Measurements from ENCODE around the gene MAPT. TPM values are rescaled to one million over a fixed set of nuclear protein-coding genes. Genes with fewer than 3 reads are reported as not detected.
"Not testable (repeated sequence)": the region's sequence is repeated elsewhere in the genome, so short reads cannot be mapped to it uniquely, and the experiment has no call there.

Gene MAPT
- total and polyA plus RNA-seq, 9 donors, result 3.8 to 8.8 (median 5.8) TPM

DNA sequence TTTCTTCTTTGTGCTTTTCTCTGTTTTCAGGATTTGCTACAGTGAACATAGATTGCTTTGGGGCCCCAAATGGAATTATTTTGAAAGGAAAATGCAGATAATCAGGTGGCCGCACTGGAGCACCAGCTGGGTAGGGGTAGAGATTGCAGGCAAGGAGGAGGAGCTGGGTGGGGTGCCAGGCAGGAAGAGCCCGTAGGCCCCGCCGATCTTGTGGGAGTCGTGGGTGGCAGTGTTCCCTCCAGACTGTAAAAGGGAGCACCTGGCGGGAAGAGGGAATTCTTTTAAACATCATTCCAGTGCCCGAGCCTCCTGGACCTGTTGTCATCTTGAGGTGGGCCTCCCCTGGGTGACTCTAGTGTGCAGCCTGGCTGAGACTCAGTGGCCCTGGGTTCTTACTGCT is 105.9 kb downstream of the MAPT start:
- Histone ChIP-seq H3K9me3 (replicated peaks; ENCODE audit: control insufficient read depth, low read depth, low read length) (no peaks in the 10 kb centered on the region), H3K36me3 (ENCODE audit: control insufficient read depth, insufficient read depth, low read length) (no peaks in the 10 kb centered on the region), H3K4me3 (ENCODE audit: low read length) (no peak overlapping the region), H3K27me3 (ENCODE audit: control insufficient read depth, insufficient read depth, low read length) (no peaks in the 10 kb centered on the region), H3K4me1 (ENCODE audit: control insufficient read depth, insufficient read depth, low read length) (peaks cover 27% of the 10 kb centered on the region), H3K27ac (ENCODE audit: low read length) (no peak overlapping the region)
- WGBS (ENCODE audit: insufficient coverage), result 52% methylated on average over 5 of the region's 7 CpGs
- no peak for DNase-seq

DNA sequence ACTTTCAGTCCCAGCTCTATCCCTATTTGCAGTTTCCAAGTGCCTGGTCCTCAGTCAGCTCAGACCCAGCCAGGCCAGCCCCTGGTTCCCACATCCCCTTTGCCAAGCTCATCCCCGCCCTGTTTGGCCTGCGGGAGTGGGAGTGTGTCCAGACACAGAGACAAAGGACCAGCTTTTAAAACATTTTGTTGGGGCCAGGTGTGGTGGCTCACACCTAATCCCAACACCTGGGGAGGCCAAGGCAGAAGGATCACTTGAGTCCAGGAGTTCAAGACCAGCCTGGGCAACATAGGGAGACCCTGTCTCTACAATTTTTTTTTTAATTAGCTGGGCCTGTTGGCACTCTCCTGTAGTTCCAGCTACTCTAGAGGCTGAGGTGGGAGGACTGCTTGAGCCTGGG is 106.4 kb downstream of the MAPT start:
- Histone ChIP-seq H3K36me3 (ENCODE audit: control insufficient read depth, insufficient read depth, low read length) (no peaks in the 10 kb centered on the region), H3K9me3 (replicated peaks; ENCODE audit: control insufficient read depth, low read depth, low read length) (no peaks in the 10 kb centered on the region), H3K4me3 (ENCODE audit: low read length) (no peak overlapping the region), H3K27ac (ENCODE audit: low read length) (no peak overlapping the region), H3K27me3 (ENCODE audit: control insufficient read depth, insufficient read depth, low read length) (no peaks in the 10 kb centered on the region), H3K4me1 (ENCODE audit: control insufficient read depth, insufficient read depth, low read length) (peaks cover 23% of the 10 kb centered on the region)
- DNase-seq, result no peak
- WGBS (ENCODE audit: insufficient coverage), result 88% methylated on average over 2 of the region's 2 CpGs

DNA sequence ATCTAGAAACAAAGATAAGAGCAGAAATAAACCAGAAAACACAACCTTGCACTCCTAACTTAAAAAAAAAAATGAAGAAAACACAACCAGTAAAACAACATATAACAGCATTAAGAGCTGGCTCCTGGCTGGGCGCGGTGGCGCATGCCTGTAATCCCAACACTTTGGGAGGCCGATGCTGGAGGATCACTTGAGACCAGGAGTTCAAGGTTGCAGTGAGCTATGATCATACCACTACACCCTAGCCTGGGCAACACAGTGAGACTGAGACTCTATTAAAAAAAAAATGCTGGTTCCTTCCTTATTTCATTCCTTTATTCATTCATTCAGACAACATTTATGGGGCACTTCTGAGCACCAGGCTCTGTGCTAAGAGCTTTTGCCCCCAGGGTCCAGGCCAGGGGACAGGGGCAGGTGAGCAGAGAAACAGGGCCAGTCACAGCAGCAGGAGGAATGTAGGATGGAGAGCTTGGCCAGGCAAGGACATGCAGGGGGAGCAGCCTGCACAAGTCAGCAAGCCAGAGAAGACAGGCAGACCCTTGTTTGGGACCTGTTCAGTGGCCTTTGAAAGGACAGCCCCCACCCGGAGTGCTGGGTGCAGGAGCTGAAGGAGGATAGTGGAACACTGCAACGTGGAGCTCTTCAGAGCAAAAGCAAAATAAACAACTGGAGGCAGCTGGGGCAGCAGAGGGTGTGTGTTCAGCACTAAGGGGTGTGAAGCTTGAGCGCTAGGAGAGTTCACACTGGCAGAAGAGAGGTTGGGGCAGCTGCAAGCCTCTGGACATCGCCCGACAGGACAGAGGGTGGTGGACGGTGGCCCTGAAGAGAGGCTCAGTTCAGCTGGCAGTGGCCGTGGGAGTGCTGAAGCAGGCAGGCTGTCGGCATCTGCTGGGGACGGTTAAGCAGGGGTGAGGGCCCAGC is 107.3 kb downstream of the MAPT start:
- Histone ChIP-seq H3K4me1 (ENCODE audit: control insufficient read depth, insufficient read depth, low read length) (peaks cover 18% of the 10 kb centered on the region), H3K27me3 (ENCODE audit: control insufficient read depth, insufficient read depth, low read length) (no peaks in the 10 kb centered on the region), H3K36me3 (ENCODE audit: control insufficient read depth, insufficient read depth, low read length) (no peaks in the 10 kb centered on the region), H3K4me3 (ENCODE audit: low read length) (no peak overlapping the region), H3K9me3 (replicated peaks; ENCODE audit: control insufficient read depth, low read depth, low read length) (no peaks in the 10 kb centered on the region), H3K27ac (ENCODE audit: low read length) (no peak overlapping the region)
- peak; percentile 26 for DNase-seq
- 73% methylated on average over 13 of the region's 13 CpGs for WGBS (ENCODE audit: insufficient coverage)

DNA sequence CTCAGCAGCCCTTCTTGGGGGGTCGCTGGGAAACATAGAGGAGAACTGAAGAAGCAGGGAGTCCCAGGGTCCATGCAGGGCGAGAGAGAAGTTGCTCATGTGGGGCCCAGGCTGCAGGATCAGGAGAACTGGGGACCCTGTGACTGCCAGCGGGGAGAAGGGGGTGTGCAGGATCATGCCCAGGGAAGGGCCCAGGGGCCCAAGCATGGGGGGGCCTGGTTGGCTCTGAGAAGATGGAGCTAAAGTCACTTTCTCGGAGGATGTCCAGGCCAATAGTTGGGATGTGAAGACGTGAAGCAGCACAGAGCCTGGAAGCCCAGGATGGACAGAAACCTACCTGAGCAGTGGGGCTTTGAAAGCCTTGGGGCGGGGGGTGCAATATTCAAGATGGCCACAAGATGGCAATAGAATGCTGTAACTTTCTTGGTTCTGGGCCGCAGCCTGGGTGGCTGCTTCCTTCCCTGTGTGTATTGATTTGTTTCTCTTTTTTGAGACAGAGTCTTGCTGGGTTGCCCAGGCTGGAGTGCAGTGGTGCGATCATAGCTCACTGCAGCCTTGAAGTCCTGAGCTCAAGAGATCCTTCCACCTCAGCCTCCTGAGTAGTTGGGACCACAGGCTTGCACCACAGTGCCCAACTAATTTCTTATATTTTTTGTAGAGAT is 108.1 kb downstream of the MAPT start:
- no peak overlapping the region for H3K4me3 ChIP-seq (ENCODE audit: low read length)
- no peak overlapping the region for H3K27ac ChIP-seq (ENCODE audit: low read length)
- 21% methylated on average over 7 of the region's 8 CpGs for WGBS (ENCODE audit: insufficient coverage)
- no peaks in the 10 kb centered on the region for H3K27me3 ChIP-seq (ENCODE audit: control insufficient read depth, insufficient read depth, low read length)
- no peaks in the 10 kb centered on the region for H3K9me3 ChIP-seq (replicated peaks; ENCODE audit: control insufficient read depth, low read depth, low read length)
- peaks cover 18% of the 10 kb centered on the region for H3K4me1 ChIP-seq (ENCODE audit: control insufficient read depth, insufficient read depth, low read length)
- no peaks in the 10 kb centered on the region for H3K36me3 ChIP-seq (ENCODE audit: control insufficient read depth, insufficient read depth, low read length)
- DNase-seq, result peak; percentile 74

DNA sequence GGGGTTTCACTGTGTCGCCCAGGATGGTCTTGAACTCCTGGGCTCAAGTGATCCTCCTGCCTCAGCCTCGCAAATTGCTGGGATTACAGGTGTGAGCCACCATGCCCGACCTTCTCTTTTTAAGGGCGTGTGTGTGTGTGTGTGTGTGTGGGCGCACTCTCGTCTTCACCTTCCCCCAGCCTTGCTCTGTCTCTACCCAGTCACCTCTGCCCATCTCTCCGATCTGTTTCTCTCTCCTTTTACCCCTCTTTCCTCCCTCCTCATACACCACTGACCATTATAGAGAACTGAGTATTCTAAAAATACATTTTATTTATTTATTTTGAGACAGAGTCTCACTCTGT is 108.6 kb downstream of the MAPT start:
- Histone ChIP-seq H3K27me3 (ENCODE audit: control insufficient read depth, insufficient read depth, low read length) (no peaks in the 10 kb centered on the region), H3K4me3 (ENCODE audit: low read length) (no peak overlapping the region), H3K27ac (ENCODE audit: low read length) (no peak overlapping the region), H3K9me3 (replicated peaks; ENCODE audit: control insufficient read depth, low read depth, low read length) (no peaks in the 10 kb centered on the region), H3K4me1 (ENCODE audit: control insufficient read depth, insufficient read depth, low read length) (peaks cover 18% of the 10 kb centered on the region), H3K36me3 (ENCODE audit: control insufficient read depth, insufficient read depth, low read length) (no peaks in the 10 kb centered on the region)
- WGBS (ENCODE audit: insufficient coverage), result no CpG with 5 or more reads among the region's 7 CpGs
- no peak for DNase-seq

DNA sequence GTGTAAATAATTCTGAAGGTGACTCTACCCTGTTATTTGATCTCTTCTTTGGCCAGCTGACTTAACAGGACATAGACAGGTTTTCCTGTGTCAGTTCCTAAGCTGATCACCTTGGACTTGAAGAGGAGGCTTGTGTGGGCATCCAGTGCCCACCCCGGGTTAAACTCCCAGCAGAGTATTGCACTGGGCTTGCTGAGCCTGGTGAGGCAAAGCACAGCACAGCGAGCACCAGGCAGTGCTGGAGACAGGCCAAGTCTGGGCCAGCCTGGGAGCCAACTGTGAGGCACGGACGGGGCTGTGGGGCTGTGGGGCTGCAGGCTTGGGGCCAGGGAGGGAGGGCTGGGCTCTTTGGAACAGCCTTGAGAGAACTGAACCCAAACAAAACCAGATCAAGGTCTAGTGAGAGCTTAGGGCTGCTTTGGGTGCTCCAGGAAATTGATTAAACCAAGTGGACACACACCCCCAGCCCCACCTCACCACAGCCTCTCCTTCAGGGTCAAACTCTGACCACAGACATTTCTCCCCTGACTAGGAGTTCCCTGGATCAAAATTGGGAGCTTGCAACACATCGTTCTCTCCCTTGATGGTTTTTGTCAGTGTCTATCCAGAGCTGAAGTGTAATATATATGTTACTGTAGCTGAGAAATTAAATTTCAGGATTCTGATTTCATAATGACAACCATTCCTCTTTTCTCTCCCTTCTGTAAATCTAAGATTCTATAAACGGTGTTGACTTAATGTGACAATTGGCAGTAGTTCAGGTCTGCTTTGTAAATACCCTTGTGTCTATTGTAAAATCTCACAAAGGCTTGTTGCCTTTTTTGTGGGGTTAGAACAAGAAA is 109.8 kb downstream of the MAPT start:
- 57% methylated on average over 2 of the region's 6 CpGs for WGBS (ENCODE audit: insufficient coverage)
- DNase-seq, result peak; percentile 63

DNA sequence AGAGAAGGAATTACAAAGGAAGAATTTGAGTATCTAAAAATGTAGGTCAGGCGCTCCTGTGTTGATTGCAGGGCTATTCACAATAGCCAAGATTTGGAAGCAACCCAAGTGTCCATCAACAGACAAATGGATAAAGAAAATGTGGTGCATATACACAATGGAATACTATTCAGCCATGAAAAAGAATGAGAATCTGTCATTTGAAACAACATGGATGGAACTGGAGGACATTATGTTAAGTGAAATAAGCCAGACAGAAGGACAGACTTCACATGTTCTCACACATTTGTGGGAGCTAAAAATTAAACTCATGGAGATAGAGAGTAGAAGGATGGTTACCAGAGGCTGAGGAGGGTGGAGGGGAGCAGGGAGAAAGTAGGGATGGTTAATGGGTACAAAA is 111.7 kb downstream of the MAPT start:
- not testable (repeated sequence) for DNase-seq; H3K36me3 ChIP-seq (ENCODE audit: control insufficient read depth, insufficient read depth, low read length); H3K27me3 ChIP-seq (ENCODE audit: control insufficient read depth, insufficient read depth, low read length); H3K9me3 ChIP-seq (replicated peaks; ENCODE audit: control insufficient read depth, low read depth, low read length); H3K4me3 ChIP-seq (ENCODE audit: low read length); H3K27ac ChIP-seq (ENCODE audit: low read length)
- H3K4me1 ChIP-seq (ENCODE audit: control insufficient read depth, insufficient read depth, low read length), result peaks cover 14% of the 10 kb centered on the region
- WGBS (ENCODE audit: insufficient coverage), result 86% methylated on average over 1 of the region's 1 CpG

More for the DNA sequence above, 109.8 kb downstream of the MAPT start:
- peak overlapping the region; percentile 13 for H3K27ac ChIP-seq (ENCODE audit: low read length)
- no peak overlapping the region for H3K4me3 ChIP-seq (ENCODE audit: low read length)
- no peaks in the 10 kb centered on the region for H3K9me3 ChIP-seq (replicated peaks; ENCODE audit: control insufficient read depth, low read depth, low read length)
- no peaks in the 10 kb centered on the region for H3K27me3 ChIP-seq (ENCODE audit: control insufficient read depth, insufficient read depth, low read length)
- H3K4me1 ChIP-seq (ENCODE audit: control insufficient read depth, insufficient read depth, low read length), result peaks cover 18% of the 10 kb centered on the region
- H3K36me3 ChIP-seq (ENCODE audit: control insufficient read depth, insufficient read depth, low read length), result no peaks in the 10 kb centered on the region

DNA sequence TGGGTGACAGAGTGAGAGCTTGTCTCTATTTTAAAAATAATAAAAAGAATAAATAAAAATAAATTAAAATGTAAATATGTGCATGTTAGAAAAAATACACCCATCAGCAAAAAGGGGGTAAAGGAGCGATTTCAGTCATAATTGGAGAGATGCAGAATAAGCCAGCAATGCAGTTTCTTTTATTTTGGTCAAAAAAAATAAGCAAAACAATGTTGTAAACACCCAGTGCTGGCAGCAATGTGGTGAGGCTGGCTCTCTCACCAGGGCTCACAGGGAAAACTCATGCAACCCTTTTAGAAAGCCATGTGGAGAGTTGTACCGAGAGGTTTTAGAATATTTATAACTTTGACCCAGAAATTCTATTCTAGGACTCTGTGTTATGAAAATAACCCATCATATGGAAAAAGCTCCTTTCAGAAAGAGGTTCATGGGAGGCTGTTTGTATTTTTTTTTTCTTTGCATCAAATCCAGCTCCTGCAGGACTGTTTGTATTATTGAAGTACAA is 113.2 kb downstream of the MAPT start:
- H3K4me1 ChIP-seq (ENCODE audit: control insufficient read depth, insufficient read depth, low read length), result peaks cover 14% of the 10 kb centered on the region
- no peak for DNase-seq
- no peak overlapping the region for H3K4me3 ChIP-seq (ENCODE audit: low read length)
- no peaks in the 10 kb centered on the region for H3K9me3 ChIP-seq (replicated peaks; ENCODE audit: control insufficient read depth, low read depth, low read length)
- no peaks in the 10 kb centered on the region for H3K36me3 ChIP-seq (ENCODE audit: control insufficient read depth, insufficient read depth, low read length)
- H3K27ac ChIP-seq (ENCODE audit: low read length), result no peak overlapping the region
- peaks cover 2% of the 10 kb centered on the region for H3K27me3 ChIP-seq (ENCODE audit: control insufficient read depth, insufficient read depth, low read length)
- no CpG with 5 or more reads among the region's 2 CpGs for WGBS (ENCODE audit: insufficient coverage)

DNA sequence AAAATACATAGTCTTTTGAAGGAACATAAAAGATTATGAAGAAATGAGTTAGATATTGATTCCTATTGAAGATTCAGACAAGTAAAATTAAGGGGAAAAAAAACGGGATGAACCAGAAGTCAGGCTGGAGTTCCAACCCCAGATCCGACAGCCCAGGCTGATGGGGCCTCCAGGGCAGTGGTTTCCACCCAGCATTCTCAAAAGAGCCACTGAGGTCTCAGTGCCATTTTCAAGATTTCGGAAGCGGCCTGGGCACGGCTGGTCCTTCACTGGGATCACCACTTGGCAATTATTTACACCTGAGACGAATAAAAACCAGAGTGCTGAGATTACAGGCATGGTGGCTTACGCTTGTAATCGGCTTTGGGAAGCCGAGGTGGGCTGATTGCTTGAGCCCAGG is 114.2 kb downstream of the MAPT start:
- H3K4me3 ChIP-seq (ENCODE audit: low read length), result no peak overlapping the region
- H3K9me3 ChIP-seq (replicated peaks; ENCODE audit: control insufficient read depth, low read depth, low read length), result no peaks in the 10 kb centered on the region
- H3K27me3 ChIP-seq (ENCODE audit: control insufficient read depth, insufficient read depth, low read length), result peaks cover 2% of the 10 kb centered on the region
- DNase-seq, result no peak
- H3K4me1 ChIP-seq (ENCODE audit: control insufficient read depth, insufficient read depth, low read length), result peaks cover 17% of the 10 kb centered on the region
- WGBS (ENCODE audit: insufficient coverage), result 88% methylated on average over 6 of the region's 9 CpGs
- H3K36me3 ChIP-seq (ENCODE audit: control insufficient read depth, insufficient read depth, low read length), result no peaks in the 10 kb centered on the region
- no peak overlapping the region for H3K27ac ChIP-seq (ENCODE audit: low read length)

All from muscle of leg (tissue), 11 donors.